Fibroblast of skin of right biceps (primary cell): ENCODE measurements around the gene CDC73.
A peak's percentile ranks its signal among the peaks of the same experiment; 100 is the strongest.
"Not testable (repeated sequence)": the region's sequence is repeated elsewhere in the genome, so short reads cannot be mapped to it uniquely, and the experiment has no call there.

Experiments
- DNase-seq: peaks from one replicate; pipeline ENCODE4 v3.0.0-alpha.2; 2013

CDC73 gene

GRCh38 chr1:193181985-193182384 lies 60.2 kb downstream of the CDC73 start:
- DNase-seq, result no peak

- peak; percentile 56 for DNase-seq
Measured at GRCh38 chr1:193183019-193183627, 61.3 kb downstream of the CDC73 start.

- DNase-seq, result no peak
Measured at GRCh38 chr1:193184776-193185175, 62.9 kb downstream of the CDC73 start.

- no peak for DNase-seq
Measured at GRCh38 chr1:193185211-193185610, 63.4 kb downstream of the CDC73 start.

GRCh38 chr1:193185901-193186731 lies 64.3 kb downstream of the CDC73 start, which contains the start of gene B3GALT2:
B3GALT2 (minus strand) TSS chr1:193186613; CDS start chr1:193181562, 5,051 bp downstream.
- peak; percentile 61 for DNase-seq

GRCh38 chr1:193187114-193187513 lies 65.3 kb downstream of the CDC73 start:
- DNase-seq, result no peak

- DNase-seq, result not testable (repeated sequence)
Measured at GRCh38 chr1:193188915-193189314, 67.1 kb downstream of the CDC73 start.

- no peak for DNase-seq
Measured at GRCh38 chr1:193189442-193190095, 67.7 kb downstream of the CDC73 start.

- DNase-seq, result peak; percentile 36
Measured at GRCh38 chr1:193190096-193190744, 68.4 kb downstream of the CDC73 start.

GRCh38 chr1:193192586-193192985 lies 70.8 kb downstream of the CDC73 start:
- no peak for DNase-seq

- DNase-seq, result no peak
Measured at GRCh38 chr1:193199940-193200339, 78.1 kb downstream of the CDC73 start.

- no peak for DNase-seq
Measured at GRCh38 chr1:193201021-193201420, 79.2 kb downstream of the CDC73 start.

- DNase-seq, result no peak
Measured at GRCh38 chr1:193210996-193211395, 89.2 kb downstream of the CDC73 start.

- DNase-seq, result peak; percentile 82
Measured at GRCh38 chr1:193211539-193211938, 89.7 kb downstream of the CDC73 start.

- no peak for DNase-seq
Measured at GRCh38 chr1:193212637-193213036, 90.8 kb downstream of the CDC73 start.

- no peak for DNase-seq
Measured at GRCh38 chr1:193213998-193214397, 92.2 kb downstream of the CDC73 start.

- DNase-seq, result no peak
Measured at GRCh38 chr1:193216920-193217319, 95.1 kb downstream of the CDC73 start.

- no peak for DNase-seq
Measured at GRCh38 chr1:193219391-193219790, 97.6 kb downstream of the CDC73 start.

GRCh38 chr1:193221651-193222050 lies 99.8 kb downstream of the CDC73 start:
- peak; percentile 2 for DNase-seq

- DNase-seq, result no peak
Measured at GRCh38 chr1:193222056-193222615, 100.3 kb downstream of the CDC73 start.

- DNase-seq, result peak; percentile 4
Measured at GRCh38 chr1:193229136-193229535, 107.3 kb downstream of the CDC73 start.

GRCh38 chr1:193231146-193231545 lies 109.3 kb downstream of the CDC73 start:
- not testable (repeated sequence) for DNase-seq

GRCh38 chr1:193234530-193234929 lies 112.7 kb downstream of the CDC73 start:
- no peak for DNase-seq
